GM23248 (cell line): ENCODE measurements around the gene ANKRD49. TPM values are rescaled to one million over a fixed set of nuclear protein-coding genes. Genes with fewer than 3 reads are reported as not detected.

Source experiments
- DNase-seq: peaks from one replicate; pipeline ENCODE4 v3.0.0-alpha.2; 2015
- H2AFZ ChIP-seq: fragments of 200-600 bp; sonication (generic); 2 replicates; pipeline ENCODE4 v1.6.1; 2016; ENCODE audit warnings: antibody characterized with exemption
- H3F3A ChIP-seq: fragments of 200-600 bp; sonication (generic); 2 replicates; pipeline ENCODE4 v1.6.1; 2016; ENCODE audit warnings: mild to moderate bottlenecking, antibody characterized with exemption, mixed run types; ENCODE audit not compliant: insufficient read depth
- H3K27ac ChIP-seq: fragments of 200-600 bp; sonication (generic); 2 replicates; pipeline ENCODE4 v1.5.1; 2016; ENCODE audit warnings: mild to moderate bottlenecking
- H3K27me3 ChIP-seq: fragments of 200-600 bp; sonication (generic); replicated peaks from 2 replicates; pipeline ENCODE4 v1.6.1; 2016; ENCODE audit warnings: mild to moderate bottlenecking; ENCODE audit not compliant: insufficient read depth
- H3K36me3 ChIP-seq: fragments of 200-600 bp; sonication (generic); 2 replicates; pipeline ENCODE4 v1.6.1; 2016; ENCODE audit warnings: low read depth, mild to moderate bottlenecking
- H3K4me1 ChIP-seq: fragments of 200-600 bp; sonication (generic); 2 replicates; pipeline ENCODE4 v1.6.1; 2016; ENCODE audit warnings: mild to moderate bottlenecking; ENCODE audit not compliant: insufficient read depth
- H3K4me2 ChIP-seq: fragments of 200-600 bp; sonication (generic); one replicate; pipeline ENCODE4 v1.6.1; 2016; ENCODE audit warnings: mild to moderate bottlenecking; ENCODE audit not compliant: unreplicated experiment
- H3K4me3 ChIP-seq: fragments of 200-600 bp; sonication (generic); 2 replicates; pipeline ENCODE4 v1.5.1; 2016; ENCODE audit warnings: mild to moderate bottlenecking
- H3K79me2 ChIP-seq: fragments of 200-600 bp; sonication (generic); 2 replicates; pipeline ENCODE4 v1.6.1; 2016; ENCODE audit warnings: mild to moderate bottlenecking; ENCODE audit not compliant: insufficient read depth
- H3K9ac ChIP-seq: fragments of 200-600 bp; sonication (generic); 2 replicates; pipeline ENCODE4 v1.6.1; 2016; ENCODE audit warnings: mild to moderate bottlenecking
- H3K9me2 ChIP-seq: fragments of 200-600 bp; sonication (generic); 2 replicates; pipeline ENCODE4 v1.6.1; 2016; ENCODE audit warnings: mixed run types, mild to moderate bottlenecking, moderate library complexity; ENCODE audit not compliant: insufficient read depth
- H3K9me3 ChIP-seq: fragments of 200-600 bp; sonication (generic); one replicate; pipeline ENCODE4 v1.6.1; 2017; ENCODE audit warnings: low read depth
- H4K20me1 ChIP-seq: fragments of 200-600 bp; sonication (generic); 2 replicates; pipeline ENCODE4 v1.6.0; 2016; ENCODE audit not compliant: insufficient read depth
- EZH2 ChIP-seq: fragments of 200-600 bp; sonication (generic); IDR thresholded peaks from 2 replicates; pipeline ENCODE4 v1.6.1; 2018; ENCODE audit warnings: antibody characterized with exemption, mild to moderate bottlenecking; ENCODE audit not compliant: insufficient read depth, poor library complexity, severe bottlenecking
- EZH2phosphoT487 ChIP-seq: fragments of 200-600 bp; sonication (generic); IDR thresholded peaks from 2 replicates; pipeline ENCODE4 v1.6.1; 2018; ENCODE audit warnings: antibody characterized with exemption, moderate library complexity, mild to moderate bottlenecking, low read depth; ENCODE audit not compliant: insufficient read depth
- WGBS, 2 experiments: methylation state at CpG; one replicate each; pipeline ENCODE4 v1.1.6; 2015 to 2017; ENCODE audit warnings: low lambda C conversion rate in 2 of 2, low coverage in 1 of 2; ENCODE audit errors: missing lambda C conversion rate in 2 of 2; 5-methylcytosine and 5-hydroxymethylcytosine counted together
- in situ Hi-C: fragments of 300-500 bp; cut with MboI; formaldehyde crosslinking; loops from 2 replicates; pipeline ENCODE4 v1.15.0; 2020
- polyA plus RNA-seq: library from polyadenylated mRNA; unstranded; fragments of >200 nt; fragmentation: Nextera tagmentation; extraction: Ambion mirVana; gene quantifications from 2 replicates; pipeline ENCODE4 v1.2.1, GENCODE V29; 2016
- total RNA-seq: library from RNA; depleted of rRNA; stranded (reverse); fragments of >200 nt; shearing (Covaris generic); gene quantifications from 2 replicates; pipeline ENCODE4 v1.2.3, GENCODE V29; 2014

The ANKRD49 gene
- total and polyA plus RNA-seq, 2 experiments from 2014 or later, result 13.9 to 18.6 TPM

GRCh38 chr11:94525546-94526324 is 32.0 kb downstream of the ANKRD49 start:
- no peaks in the 10 kb centered on the region for H3K27me3 ChIP-seq
- H3K27ac ChIP-seq, result no peak overlapping the region
- H4K20me1 ChIP-seq, result no peaks in the 10 kb centered on the region
- no peaks in the 10 kb centered on the region for H3K79me2 ChIP-seq
- in situ Hi-C loops, result no loop called here
- H3K9me2 ChIP-seq, result no peaks in the 10 kb centered on the region
- peaks cover 18% of the 10 kb centered on the region for H3K4me1 ChIP-seq
- H3K36me3 ChIP-seq, result no peaks in the 10 kb centered on the region
- H3K9ac ChIP-seq, result no peak overlapping the region
- TF ChIP-seq EZH2phosphoT487 (no peak), EZH2 (no peak)
- 30 to 31% methylated on average over 5 of the region's 5 CpGs for WGBS, 2 experiments
- peaks cover 13% of the 10 kb centered on the region; the same call in 1 of the 2 replicates for H3F3A ChIP-seq
- H3K4me3 ChIP-seq, result no peak overlapping the region
- H2AFZ ChIP-seq, result 0 out of 2 replicates have a peak overlapping the region, but pooled peaks have one; percentile 21
- peak overlapping the region; percentile 16 for H3K4me2 ChIP-seq
- peak; percentile 81 for DNase-seq
- no peaks in the 10 kb centered on the region for H3K9me3 ChIP-seq

DNA sequence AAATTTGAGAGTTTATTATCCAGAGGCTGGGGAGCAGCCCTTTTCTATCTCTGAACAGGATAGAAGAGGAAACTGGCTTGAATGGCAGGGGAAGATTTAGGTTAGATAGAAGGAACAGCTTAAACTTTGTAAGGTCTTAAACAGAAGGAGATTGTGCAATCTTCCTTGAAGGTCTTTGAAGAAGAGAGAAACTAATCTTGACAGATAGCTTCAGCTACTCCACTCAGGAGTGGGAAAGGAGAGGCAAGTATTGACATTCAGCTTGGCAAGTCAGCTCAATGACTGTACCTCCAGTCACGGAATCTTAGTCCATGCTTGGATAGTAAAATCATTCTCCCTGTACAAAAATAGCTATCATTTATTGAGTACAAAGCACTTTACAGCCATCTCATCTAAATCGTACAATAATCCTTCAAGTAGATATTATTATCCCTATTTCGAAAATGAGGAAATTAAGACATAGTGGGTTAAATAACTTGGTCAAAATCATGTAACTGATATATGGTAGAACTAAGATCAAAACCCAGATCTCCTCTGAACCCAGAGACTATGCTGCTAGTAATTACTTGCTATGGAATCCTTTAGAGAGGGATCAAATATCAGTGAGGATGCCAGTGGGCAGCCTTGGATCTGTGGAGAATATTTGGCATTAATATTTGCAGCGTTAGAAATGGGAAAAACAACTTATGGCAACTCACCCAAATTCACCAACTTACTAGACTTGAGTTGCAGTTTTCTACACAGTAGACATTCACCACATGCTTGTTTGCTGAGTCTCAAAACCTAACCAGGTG is 33.1 kb downstream of the ANKRD49 start:
- Histone ChIP-seq H3K27me3 (no peaks in the 10 kb centered on the region), H3K36me3 (no peaks in the 10 kb centered on the region), H4K20me1 (no peaks in the 10 kb centered on the region), H3K9me2 (no peaks in the 10 kb centered on the region), H3F3A (peaks cover 13% of the 10 kb centered on the region; the same call in 1 of the 2 replicates), H3K27ac (no peak overlapping the region), H3K4me2 (no peak overlapping the region), H3K9me3 (no peaks in the 10 kb centered on the region), H3K9ac (no peak overlapping the region), H3K79me2 (no peaks in the 10 kb centered on the region), H2AFZ (peak overlapping the region; percentile 21; the same call in 1 of the 2 replicates), H3K4me1 (peaks cover 18% of the 10 kb centered on the region), H3K4me3 (no peak overlapping the region)
- 19 to 23% methylated on average over 4 of the region's 4 CpGs for WGBS, 2 experiments
- no peak for TF ChIP-seq EZH2phosphoT487
- no peak for TF ChIP-seq EZH2
- DNase-seq, result peak; percentile 70
- in situ Hi-C loops, result no loop called here

DNA sequence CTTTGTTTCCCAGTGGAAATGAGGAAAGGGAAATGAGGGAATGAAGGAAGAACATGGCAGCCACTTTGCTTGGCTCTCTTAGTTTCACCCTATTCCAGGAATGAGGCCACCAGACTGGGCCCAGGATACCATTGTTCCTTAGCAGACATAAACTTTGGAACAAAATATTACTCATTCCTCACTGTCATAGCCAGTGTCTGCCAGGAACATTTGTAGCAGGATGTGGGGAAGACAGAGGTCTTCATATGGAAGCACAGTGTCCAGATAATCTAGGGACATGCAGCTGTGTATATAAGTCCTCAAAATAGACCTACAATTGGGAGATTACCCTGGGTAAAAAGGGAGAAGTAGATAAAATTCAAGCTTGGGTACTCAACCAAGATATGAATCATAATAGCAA is 34.8 kb downstream of the ANKRD49 start:
- Histone ChIP-seq H3K4me2 (no peak overlapping the region), H3K27me3 (no peaks in the 10 kb centered on the region), H3K9me3 (no peaks in the 10 kb centered on the region), H2AFZ (no peak overlapping the region), H3F3A (peaks cover 13% of the 10 kb centered on the region; the same call in 1 of the 2 replicates), H3K9me2 (no peaks in the 10 kb centered on the region), H3K9ac (no peak overlapping the region), H4K20me1 (no peaks in the 10 kb centered on the region), H3K27ac (no peak overlapping the region), H3K36me3 (no peaks in the 10 kb centered on the region), H3K4me3 (no peak overlapping the region), H3K4me1 (peaks cover 18% of the 10 kb centered on the region), H3K79me2 (no peaks in the 10 kb centered on the region)
- peak; percentile 33 for DNase-seq
- in situ Hi-C loops, result no loop called here
- no peak for TF ChIP-seq EZH2
- TF ChIP-seq EZH2phosphoT487, result no peak

- H3K79me2 ChIP-seq, result no peaks in the 10 kb centered on the region
- no peak overlapping the region for H3K9ac ChIP-seq
- H3K27ac ChIP-seq, result no peak overlapping the region
- no peak overlapping the region for H3K4me3 ChIP-seq
- no peaks in the 10 kb centered on the region for H3K9me2 ChIP-seq
- H3F3A ChIP-seq, result peaks cover 9% of the 10 kb centered on the region
- TF ChIP-seq EZH2phosphoT487 (no peak), EZH2 (no peak)
- H3K27me3 ChIP-seq, result no peaks in the 10 kb centered on the region
- no peak for DNase-seq
- H4K20me1 ChIP-seq, result no peaks in the 10 kb centered on the region
- no peaks in the 10 kb centered on the region for H3K36me3 ChIP-seq
- no peak overlapping the region for H2AFZ ChIP-seq
- peaks cover 17% of the 10 kb centered on the region for H3K4me1 ChIP-seq
- H3K9me3 ChIP-seq, result no peaks in the 10 kb centered on the region
- H3K4me2 ChIP-seq, result no peak overlapping the region
- in situ Hi-C loops, result no loop called here
- WGBS, 2 experiments, result 98% methylated on average over 3 of the region's 3 CpGs
Observed at GRCh38 chr11:94532211-94532610, 38.4 kb downstream of the ANKRD49 start.
